Testis (tissue), 2 donors: ENCODE measurements around the gene WNT9B.

Experiments used
- POLR2A ChIP-seq: fragments of 450-650 bp; IDR thresholded peaks from one replicate; pipeline ENCODE4 v1.6.1; 2017; ENCODE audit warnings: antibody characterized with exemption, mild to moderate bottlenecking, moderate library complexity
- TF ChIP-seq, protein P1 (sequence below), 3 experiments: fragments of 450-650 bp in 2 of 3; fragments of 200-600 bp in 1 of 3; sonication (generic) in 1 of 3; IDR thresholded peaks; one replicate each; pipeline ENCODE4 v1.5.1; 2016 to 2019; ENCODE audit warnings: antibody characterized with exemption in 3 of 3, mild to moderate bottlenecking in 2 of 3, moderate library complexity in 1 of 3

DNA sequence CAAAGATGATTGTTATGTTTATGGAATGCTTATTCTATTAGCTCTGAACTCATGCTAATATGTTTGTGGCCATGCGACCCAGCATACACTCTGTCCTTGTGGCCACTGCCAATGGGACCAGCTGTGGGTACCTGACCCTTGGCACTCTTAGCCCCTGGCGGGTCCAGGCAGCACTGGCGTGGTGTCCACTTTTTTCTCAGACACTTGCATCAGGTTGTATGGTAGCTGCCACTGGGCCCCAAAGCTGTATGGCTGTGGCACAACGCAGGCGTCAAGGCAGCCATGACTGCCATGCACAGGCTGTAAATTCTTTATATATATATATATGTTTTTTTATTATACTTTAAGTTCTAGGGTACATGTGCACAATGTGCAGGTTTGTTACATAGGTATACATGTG is 12.2 kb upstream of the WNT9B start:
- TF ChIP-seq, protein P1, sequence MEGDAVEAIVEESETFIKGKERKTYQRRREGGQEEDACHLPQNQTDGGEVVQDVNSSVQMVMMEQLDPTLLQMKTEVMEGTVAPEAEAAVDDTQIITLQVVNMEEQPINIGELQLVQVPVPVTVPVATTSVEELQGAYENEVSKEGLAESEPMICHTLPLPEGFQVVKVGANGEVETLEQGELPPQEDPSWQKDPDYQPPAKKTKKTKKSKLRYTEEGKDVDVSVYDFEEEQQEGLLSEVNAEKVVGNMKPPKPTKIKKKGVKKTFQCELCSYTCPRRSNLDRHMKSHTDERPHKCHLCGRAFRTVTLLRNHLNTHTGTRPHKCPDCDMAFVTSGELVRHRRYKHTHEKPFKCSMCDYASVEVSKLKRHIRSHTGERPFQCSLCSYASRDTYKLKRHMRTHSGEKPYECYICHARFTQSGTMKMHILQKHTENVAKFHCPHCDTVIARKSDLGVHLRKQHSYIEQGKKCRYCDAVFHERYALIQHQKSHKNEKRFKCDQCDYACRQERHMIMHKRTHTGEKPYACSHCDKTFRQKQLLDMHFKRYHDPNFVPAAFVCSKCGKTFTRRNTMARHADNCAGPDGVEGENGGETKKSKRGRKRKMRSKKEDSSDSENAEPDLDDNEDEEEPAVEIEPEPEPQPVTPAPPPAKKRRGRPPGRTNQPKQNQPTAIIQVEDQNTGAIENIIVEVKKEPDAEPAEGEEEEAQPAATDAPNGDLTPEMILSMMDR (IDR thresholded peaks at IDR 0.05) = no peak
- no peak for TF ChIP-seq POLR2A
